CD4-positive, CD25-positive, alpha-beta regulatory T cell (primary cell): Measurements from ENCODE around the gene ZKSCAN7. TPM values are rescaled to one million over a fixed set of nuclear protein-coding genes. Genes with fewer than 3 reads are reported as not detected.
A peak's percentile ranks its signal among the peaks of the same experiment; 100 is the strongest.
"Not testable (repeated sequence)": the region's sequence is repeated elsewhere in the genome, so short reads cannot be mapped to it uniquely, and the experiment has no call there.

Source experiments
- ATAC-seq, 2 donors: fragments of 150-1000 bp; cut with Tn5 transposase; one replicate each; pipeline ENCODE4 v1.10.0; 2021; ENCODE audit warnings: low read depth in 2 of 2, moderate number of reproducible peaks in 2 of 2, moderate library complexity in 1 of 2
- DNase-seq, 3 donors: peaks; one replicate each; pipeline versions ENCODE4 v3.0.0 to v3.0.0-alpha.2; 2012 to 2022; ENCODE audit warnings: mixed read lengths in 1 of 3
- H3K27ac ChIP-seq: one replicate; pipeline ENCODE4 v1.7.0; 2013; ENCODE audit warnings: mild to moderate bottlenecking, low read length; ENCODE audit not compliant: insufficient read depth, poor library complexity, severe bottlenecking
- H3K27me3 ChIP-seq: one replicate; pipeline ENCODE4 v1.7.0; 2013; ENCODE audit warnings: low read length; ENCODE audit not compliant: control insufficient read depth, insufficient read depth
- H3K36me3 ChIP-seq: one replicate; pipeline ENCODE4 v1.7.0; 2013; ENCODE audit warnings: mild to moderate bottlenecking, low read length, moderate library complexity; ENCODE audit not compliant: control insufficient read depth, insufficient read depth
- H3K4me1 ChIP-seq: 2 replicates; pipeline ENCODE4 v1.7.0; 2013; ENCODE audit warnings: mild to moderate bottlenecking, low read length; ENCODE audit not compliant: insufficient read depth, control insufficient read depth, poor library complexity, severe bottlenecking
- H3K4me3 ChIP-seq: one replicate; pipeline ENCODE4 v1.7.0; 2013; ENCODE audit warnings: low read depth, mild to moderate bottlenecking, low read length, moderate library complexity
- H3K9me3 ChIP-seq, 2 experiments: 1 replicate in 1 of 2; 2 replicates in 1 of 2; pipeline ENCODE4 v1.7.0; 2013; ENCODE audit warnings: low read length in 2 of 2, mild to moderate bottlenecking in 1 of 2, moderate library complexity in 1 of 2; ENCODE audit not compliant: control insufficient read depth in 2 of 2
- H3K27ac Mint-ChIP-seq, 3 donors: one replicate each; pipeline ENCODE4 v1.8.0; 2020 to 2022; ENCODE audit warnings: mild to moderate bottlenecking in 3 of 3, mixed read lengths in 3 of 3, moderate library complexity in 2 of 3
- H3K27me3 Mint-ChIP-seq: one replicate; pipeline ENCODE4 v1.8.0; 2022; ENCODE audit warnings: mild to moderate bottlenecking, mixed read lengths
- H3K36me3 Mint-ChIP-seq: one replicate; pipeline ENCODE4 v1.8.0; 2020; ENCODE audit warnings: mixed read lengths
- H3K4me1 Mint-ChIP-seq, 4 donors: one replicate each; pipeline ENCODE4 v1.8.0; 2020 to 2022; ENCODE audit warnings: mixed read lengths in 4 of 4, mild to moderate bottlenecking in 1 of 4
- H3K4me3 Mint-ChIP-seq, 4 donors: one replicate each; pipeline ENCODE4 v1.8.0; 2020 to 2022; ENCODE audit warnings: mild to moderate bottlenecking in 4 of 4, mixed read lengths in 4 of 4, moderate library complexity in 3 of 4
- H3K9me3 Mint-ChIP-seq, 7 donors: one replicate each; pipeline ENCODE4 v1.8.0; 2020 to 2022; ENCODE audit warnings: mixed read lengths in 7 of 7, mild to moderate bottlenecking in 3 of 7, moderate library complexity in 2 of 7
- polyA plus RNA-seq, 4 donors: library from polyadenylated mRNA; unstranded; fragments of 300-500 nt; fragmentation: Illumina TruSeq; gene quantifications; one replicate each; pipeline ENCODE4 v1.2.3, GENCODE V29; 2021
- total RNA-seq: library from RNA; stranded (reverse); gene quantifications from one replicate; pipeline ENCODE4 v1.2.3, GENCODE V29; 2022

Gene ZKSCAN7
- total and polyA plus RNA-seq, 5 donors from 2014 or later, result 1.2 to 3.0 (median 1.7) TPM

DNA sequence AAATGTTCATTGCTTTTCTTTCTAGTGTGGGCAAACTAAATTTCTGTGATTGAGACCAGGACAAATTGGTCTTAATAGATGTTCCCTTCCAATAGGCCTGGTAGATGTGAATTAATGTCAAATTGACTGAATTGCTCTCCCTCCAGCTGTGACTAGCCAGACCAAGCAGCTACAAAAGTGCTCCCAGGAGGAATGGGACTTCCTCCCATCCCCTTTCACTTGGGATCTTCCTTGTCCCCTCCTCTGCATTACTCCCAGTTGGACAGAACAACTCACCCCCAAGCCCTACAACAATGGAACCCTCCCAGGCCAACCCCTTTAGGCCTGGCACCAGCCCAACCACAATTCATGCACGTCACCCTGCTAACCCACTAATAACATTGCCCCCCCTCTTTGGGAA, 19.6 kb upstream of the ZKSCAN7 start:
- no peak for ATAC-seq
- Mint-ChIP-seq H3K4me1 (peaks cover 0 to 5% (median under 1%) of the 10 kb centered on the region in 4 donors), H3K27me3 (peaks cover 40% of the 10 kb centered on the region), H3K27ac (no peak overlapping the region), H3K36me3 (no peaks in the 10 kb centered on the region), H3K4me3 (no peak overlapping the region), H3K9me3 (peaks cover 0 to 4% (median 0%) of the 10 kb centered on the region in 7 donors)
- DNase-seq, result no peak
- no peaks in the 10 kb centered on the region for H3K36me3 ChIP-seq
- H3K4me3 ChIP-seq, result no peak overlapping the region
- H3K27ac ChIP-seq, result no peak overlapping the region
- H3K4me1 ChIP-seq, result no peaks in the 10 kb centered on the region
- H3K27me3 ChIP-seq, result peaks cover 7% of the 10 kb centered on the region
- no peaks in the 10 kb centered on the region for H3K9me3 ChIP-seq

DNA sequence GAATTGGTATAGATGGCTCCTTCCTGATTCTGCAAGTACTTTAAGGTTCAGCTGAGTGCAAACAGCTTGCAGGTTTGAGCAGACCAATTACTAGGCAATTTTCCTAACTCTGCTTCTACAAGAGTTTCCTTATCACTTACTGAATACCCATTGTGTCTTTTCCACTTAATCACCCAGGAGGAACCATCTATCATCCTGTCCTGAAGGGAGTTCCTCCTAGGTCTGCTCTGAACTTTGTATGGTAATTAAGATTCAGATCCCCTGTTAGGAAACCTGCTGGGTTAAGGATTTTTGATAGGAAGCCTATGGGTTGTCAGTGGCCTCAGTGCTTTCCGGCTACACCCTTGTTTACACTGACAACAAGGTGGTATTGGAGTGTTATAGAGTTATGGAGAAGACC, 10.2 kb upstream of the ZKSCAN7 start:
- not testable (repeated sequence) for H3K4me3 ChIP-seq, DNase-seq, H3K4me1 ChIP-seq, ATAC-seq, H3K9me3 Mint-ChIP-seq, H3K9me3 ChIP-seq, H3K27ac Mint-ChIP-seq, H3K4me1 Mint-ChIP-seq, H3K27me3 ChIP-seq, H3K4me3 Mint-ChIP-seq, H3K36me3 ChIP-seq, H3K27ac ChIP-seq, H3K36me3 Mint-ChIP-seq
- peaks cover 12% of the 10 kb centered on the region for H3K27me3 Mint-ChIP-seq

DNA sequence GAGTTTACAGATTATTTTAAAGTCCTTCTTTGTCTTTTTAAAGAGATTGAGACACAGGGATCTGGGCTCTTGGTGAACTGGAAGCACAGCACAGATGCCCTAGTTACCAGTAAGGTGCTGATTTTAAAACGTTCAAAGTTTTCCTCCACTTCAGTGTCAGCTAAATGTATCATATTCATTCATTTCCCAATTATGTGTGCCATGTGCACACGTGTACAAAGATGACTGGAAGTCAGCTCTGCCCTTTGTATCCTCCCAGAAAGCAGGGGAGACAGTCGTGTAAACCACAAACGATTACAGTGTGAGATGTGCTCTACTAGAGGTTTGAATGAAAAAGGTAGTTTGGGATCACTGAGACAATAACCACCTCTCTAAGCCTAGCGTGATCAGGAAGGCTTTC, 730 bp downstream of the ZKSCAN7 start:
- Histone ChIP-seq H3K27me3 (no peaks in the 10 kb centered on the region), H3K9me3 (no peaks in the 10 kb centered on the region), H3K4me3 (peak overlapping the region; percentile 89), H3K4me1 (peaks cover 14% of the 10 kb centered on the region), H3K36me3 (no peaks in the 10 kb centered on the region), H3K27ac (no peak overlapping the region)
- no peak for ATAC-seq
- peak in 1 of 3 donors; percentile 25 for DNase-seq
- H3K4me3 Mint-ChIP-seq, result peak overlapping the region; percentile 76 to 92 (median 92)
- H3K4me1 Mint-ChIP-seq, result peaks cover 8 to 22% (median 12%) of the 10 kb centered on the region in 4 donors
- H3K27me3 Mint-ChIP-seq, result peaks cover 6% of the 10 kb centered on the region
- peaks cover 0 to 4% (median 0%) of the 10 kb centered on the region in 7 donors for H3K9me3 Mint-ChIP-seq
- H3K36me3 Mint-ChIP-seq, result peaks cover 23% of the 10 kb centered on the region
- H3K27ac Mint-ChIP-seq, result peak overlapping the region; percentile 38 to 87 (median 70)

DNA sequence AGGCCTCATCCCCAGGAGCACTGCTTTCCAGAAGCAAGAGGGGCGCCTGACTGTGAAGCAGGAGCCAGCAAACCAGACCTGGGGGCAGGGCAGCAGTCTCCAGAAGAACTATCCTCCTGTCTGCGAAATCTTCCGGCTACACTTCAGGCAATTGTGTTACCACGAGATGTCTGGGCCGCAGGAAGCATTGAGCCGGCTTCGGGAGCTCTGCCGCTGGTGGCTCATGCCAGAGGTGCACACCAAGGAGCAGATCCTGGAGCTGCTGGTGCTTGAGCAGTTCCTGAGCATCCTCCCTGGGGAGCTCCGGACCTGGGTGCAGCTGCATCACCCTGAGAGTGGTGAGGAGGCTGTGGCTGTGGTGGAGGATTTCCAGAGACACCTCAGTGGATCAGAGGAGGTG, 2.1 kb downstream of the ZKSCAN7 start:
- peaks cover 0 to 2% of the 10 kb centered on the region in 2 experiments for H3K9me3 ChIP-seq
- H3K4me1 Mint-ChIP-seq, result peaks cover 8 to 22% (median 12%) of the 10 kb centered on the region in 4 donors
- no peak overlapping the region for H3K27ac ChIP-seq
- no peak overlapping the region for H3K27ac Mint-ChIP-seq
- peaks cover 0 to 10% (median 3%) of the 10 kb centered on the region in 7 donors for H3K9me3 Mint-ChIP-seq
- no peak for ATAC-seq
- H3K4me3 Mint-ChIP-seq, result peak overlapping the region in 2 of 4 donors; percentile 10 to 38
- peaks cover 14% of the 10 kb centered on the region for H3K4me1 ChIP-seq
- no peaks in the 10 kb centered on the region for H3K27me3 ChIP-seq
- H3K36me3 ChIP-seq, result no peaks in the 10 kb centered on the region
- no peaks in the 10 kb centered on the region for H3K27me3 Mint-ChIP-seq
- H3K36me3 Mint-ChIP-seq, result peaks cover 33% of the 10 kb centered on the region
- H3K4me3 ChIP-seq, result no peak overlapping the region
- DNase-seq, result no peak

DNA sequence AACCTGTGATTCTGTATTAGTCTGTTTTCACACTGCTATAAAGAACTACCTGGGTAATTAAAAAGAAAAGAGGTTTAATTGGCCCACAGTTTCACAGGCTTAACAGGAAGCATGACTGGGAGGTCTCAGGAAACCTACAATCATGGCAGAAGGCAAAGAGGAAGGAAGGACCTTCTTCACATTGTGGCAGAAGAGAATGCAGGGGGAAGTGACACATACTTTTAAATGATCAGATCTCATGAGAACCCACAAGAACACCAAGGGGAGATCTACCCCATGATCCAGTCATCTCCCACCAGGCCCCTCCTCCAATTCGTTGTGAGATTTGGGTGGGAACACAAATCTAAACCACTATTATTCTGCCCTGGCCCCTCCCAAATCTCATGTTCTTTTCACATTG, 6.1 kb downstream of the ZKSCAN7 start:
- no peak overlapping the region for H3K27ac Mint-ChIP-seq
- H3K4me1 ChIP-seq, result peaks cover 1% of the 10 kb centered on the region
- no peaks in the 10 kb centered on the region for H3K36me3 ChIP-seq
- H3K9me3 Mint-ChIP-seq, result peaks cover 0 to 22% (median 13%) of the 10 kb centered on the region in 7 donors
- ATAC-seq (no peak), DNase-seq (no peak)
- H3K36me3 Mint-ChIP-seq, result peaks cover 44% of the 10 kb centered on the region
- no peaks in the 10 kb centered on the region for H3K27me3 Mint-ChIP-seq
- no peaks in the 10 kb centered on the region for H3K27me3 ChIP-seq
- peaks cover 0 to 9% (median 4%) of the 10 kb centered on the region in 4 donors for H3K4me1 Mint-ChIP-seq
- H3K9me3 ChIP-seq, result peaks cover 4 to 17% of the 10 kb centered on the region in 2 experiments
- no peak overlapping the region for H3K27ac ChIP-seq
- no peak overlapping the region for H3K4me3 Mint-ChIP-seq
- H3K4me3 ChIP-seq, result no peak overlapping the region

DNA sequence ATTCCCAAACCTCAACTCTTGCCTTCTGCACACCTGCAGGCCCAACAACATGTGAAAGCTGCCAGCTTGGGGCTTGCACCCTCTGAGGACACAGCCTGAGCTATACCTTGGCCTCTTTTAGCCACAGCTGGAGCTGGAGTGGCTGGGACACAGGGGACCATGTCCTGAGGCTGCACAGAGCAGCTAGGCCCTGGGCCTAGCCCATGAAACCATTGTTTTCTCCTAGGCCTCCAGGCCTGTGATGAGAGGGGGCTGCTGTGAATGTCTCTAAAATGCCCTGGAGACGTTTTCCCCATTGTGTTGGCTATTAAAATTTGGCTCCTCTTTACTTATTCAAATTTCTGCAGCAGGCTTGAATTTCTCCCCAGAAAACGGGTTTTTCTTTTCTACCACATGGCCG, 7.2 kb downstream of the ZKSCAN7 start:
- no peak overlapping the region for H3K4me3 ChIP-seq
- peaks cover 0 to 29% (median 18%) of the 10 kb centered on the region in 7 donors for H3K9me3 Mint-ChIP-seq
- no peak overlapping the region for H3K27ac ChIP-seq
- no peak overlapping the region for H3K4me3 Mint-ChIP-seq
- H3K27me3 Mint-ChIP-seq, result no peaks in the 10 kb centered on the region
- H3K36me3 Mint-ChIP-seq, result peaks cover 51% of the 10 kb centered on the region
- peaks cover 0 to 5% (median 0%) of the 10 kb centered on the region in 4 donors for H3K4me1 Mint-ChIP-seq
- H3K27me3 ChIP-seq, result no peaks in the 10 kb centered on the region
- H3K4me1 ChIP-seq, result no peaks in the 10 kb centered on the region
- H3K9me3 ChIP-seq, result peaks cover 4 to 18% of the 10 kb centered on the region in 2 experiments
- H3K36me3 ChIP-seq, result no peaks in the 10 kb centered on the region
- DNase-seq (no peak), ATAC-seq (no peak)
- H3K27ac Mint-ChIP-seq, result no peak overlapping the region

DNA sequence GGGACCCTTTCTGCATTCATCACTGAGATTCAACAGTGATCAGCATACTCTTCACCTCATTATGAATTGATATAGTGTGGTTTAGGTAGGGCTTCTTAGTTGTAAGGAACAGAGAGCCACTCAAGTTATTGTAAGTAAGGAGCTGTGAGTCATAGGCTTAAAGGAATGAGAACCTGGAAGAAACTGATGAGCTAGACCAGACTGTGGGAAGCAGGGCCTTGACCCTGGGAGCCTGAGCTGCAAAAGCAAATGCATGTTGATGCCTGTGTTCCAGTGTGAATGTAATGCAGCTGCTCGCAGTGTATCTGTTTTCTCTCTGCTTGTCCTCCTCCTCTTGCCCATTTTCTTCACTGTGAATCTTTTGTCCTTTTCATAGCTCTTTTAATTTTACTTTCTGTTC, 13.6 kb downstream of the ZKSCAN7 start:
- Mint-ChIP-seq H3K9me3 (peaks cover 9 to 79% (median 44%) of the 10 kb centered on the region in 7 donors), H3K27ac (no peak overlapping the region), H3K27me3 (no peaks in the 10 kb centered on the region), H3K36me3 (peaks cover 61% of the 10 kb centered on the region), H3K4me1 (no peaks in the 10 kb centered on the region), H3K4me3 (no peak overlapping the region)
- H3K36me3 ChIP-seq, result peaks cover 22% of the 10 kb centered on the region
- no peaks in the 10 kb centered on the region for H3K27me3 ChIP-seq
- no peak overlapping the region for H3K27ac ChIP-seq
- ATAC-seq (no peak), DNase-seq (no peak)
- peaks cover 44 to 59% of the 10 kb centered on the region in 2 experiments for H3K9me3 ChIP-seq
- H3K4me3 ChIP-seq, result no peak overlapping the region
- H3K4me1 ChIP-seq, result no peaks in the 10 kb centered on the region

DNA sequence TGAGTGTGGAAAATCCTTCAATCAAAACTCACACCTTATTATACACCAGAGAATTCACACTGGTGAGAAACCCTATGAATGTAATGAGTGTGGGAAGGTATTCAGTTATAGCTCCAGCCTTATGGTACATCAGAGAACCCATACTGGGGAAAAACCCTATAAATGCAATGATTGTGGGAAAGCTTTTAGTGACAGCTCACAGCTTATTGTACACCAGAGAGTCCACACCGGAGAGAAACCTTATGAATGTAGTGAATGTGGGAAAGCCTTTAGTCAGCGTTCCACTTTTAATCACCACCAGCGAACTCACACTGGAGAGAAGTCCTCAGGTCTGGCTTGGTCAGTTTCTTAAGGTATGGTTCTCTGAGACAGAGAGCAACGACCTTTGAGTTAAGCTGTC, 16.0 kb downstream of the ZKSCAN7 start:
- Mint-ChIP-seq H3K9me3 (peaks cover 12 to 79% (median 36%) of the 10 kb centered on the region in 7 donors), H3K27me3 (no peaks in the 10 kb centered on the region), H3K36me3 (peaks cover 46% of the 10 kb centered on the region), H3K27ac (no peak overlapping the region), H3K4me3 (no peak overlapping the region), H3K4me1 (no peaks in the 10 kb centered on the region)
- DNase-seq (no peak), ATAC-seq (no peak)
- peaks cover 44 to 57% of the 10 kb centered on the region in 2 experiments for H3K9me3 ChIP-seq
- no peaks in the 10 kb centered on the region for H3K4me1 ChIP-seq
- no peak overlapping the region for H3K4me3 ChIP-seq
- H3K36me3 ChIP-seq, result peaks cover 22% of the 10 kb centered on the region
- no peaks in the 10 kb centered on the region for H3K27me3 ChIP-seq
- H3K27ac ChIP-seq, result no peak overlapping the region
